Measurements from ENCODE around the gene SRSF5.
A peak's percentile ranks its signal among the peaks of the same experiment; 100 is the strongest.
"Not testable (repeated sequence)": the region's sequence is repeated elsewhere in the genome, so short reads cannot be mapped to it uniquely, and the experiment has no call there.

SRSF5 gene

GRCh38 chr14:69808919-69809808 lies 42.2 kb downstream of the SRSF5 start:
- DNase-seq (ENCODE audit: low read depth): no peak

DNA sequence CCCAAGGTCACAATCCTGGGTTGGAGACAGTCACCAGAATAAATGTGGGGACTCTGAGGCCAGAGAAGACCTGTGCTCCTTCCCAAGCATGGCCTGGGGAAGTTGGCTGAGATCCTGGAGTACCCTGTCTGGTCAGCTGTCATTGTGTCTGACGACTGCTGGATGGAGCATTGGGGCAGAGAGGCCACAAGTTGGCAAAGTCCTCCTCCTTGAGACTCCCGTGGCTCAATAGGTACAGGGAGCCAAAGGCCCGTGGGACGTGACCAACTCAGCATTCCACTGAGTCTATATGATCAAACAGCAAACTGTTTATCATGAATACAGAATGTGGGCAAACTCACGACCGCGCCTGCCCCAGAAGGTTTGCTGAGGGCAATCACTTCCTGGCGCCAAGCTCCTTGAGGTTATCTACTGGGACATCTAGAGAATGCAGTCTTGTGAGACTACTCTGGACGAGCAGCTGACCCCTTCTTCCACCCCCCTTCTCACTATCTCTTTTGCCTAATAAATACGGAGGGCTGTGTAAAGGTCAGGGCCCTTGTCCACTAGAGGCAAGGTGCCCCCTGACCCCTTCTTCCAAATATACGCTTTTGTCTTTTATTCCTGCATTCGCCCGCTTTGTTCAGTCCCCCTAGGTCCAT lies 44.4 kb downstream of the SRSF5 start:
- DNase-seq (ENCODE audit: low read depth): no peak

DNA sequence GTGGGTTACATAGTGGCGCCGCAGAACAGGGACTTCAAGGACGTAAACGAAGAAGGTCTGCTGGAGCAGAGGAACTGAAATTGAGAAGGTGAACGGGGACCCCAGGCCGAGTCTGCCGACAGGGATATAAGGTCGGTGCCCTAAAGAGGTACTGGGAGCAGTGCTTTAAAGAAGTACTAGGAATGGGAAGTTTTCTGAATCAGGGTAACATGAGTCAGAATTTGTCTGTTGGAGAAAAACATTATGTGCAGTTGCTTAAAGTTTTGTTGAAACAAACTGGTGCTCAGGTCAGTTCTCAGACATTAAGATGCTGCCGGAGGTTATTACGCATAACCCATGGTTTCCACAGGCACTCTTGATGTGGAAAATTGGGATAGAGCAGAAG lies 44.9 kb downstream of the SRSF5 start:
- no peak for DNase-seq (ENCODE audit: low read depth)

DNA sequence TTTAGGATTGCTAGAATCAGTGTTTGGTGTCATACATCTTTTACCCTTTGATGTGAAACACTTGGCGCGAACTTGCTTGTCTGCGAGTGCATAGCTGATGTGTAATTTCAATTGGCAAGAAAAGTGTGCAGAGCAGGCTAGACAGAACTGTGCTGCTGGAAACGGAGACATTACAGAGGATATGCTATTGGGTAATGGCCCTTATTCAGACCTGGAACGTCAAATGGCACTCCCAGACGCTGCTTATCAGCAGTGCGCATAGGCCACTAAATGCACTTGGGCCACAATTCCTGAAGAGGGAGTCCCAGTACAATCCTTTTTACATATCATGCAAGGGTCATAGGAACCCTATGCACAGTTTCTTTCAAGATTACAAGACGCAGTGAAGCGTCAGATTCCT lies 45.8 kb downstream of the SRSF5 start:
- DNase-seq (ENCODE audit: low read depth): no peak

- DNase-seq (ENCODE audit: low read depth): not testable (repeated sequence)
Observed at GRCh38 chr14:69813346-69813745, 46.4 kb downstream of the SRSF5 start.

DNA sequence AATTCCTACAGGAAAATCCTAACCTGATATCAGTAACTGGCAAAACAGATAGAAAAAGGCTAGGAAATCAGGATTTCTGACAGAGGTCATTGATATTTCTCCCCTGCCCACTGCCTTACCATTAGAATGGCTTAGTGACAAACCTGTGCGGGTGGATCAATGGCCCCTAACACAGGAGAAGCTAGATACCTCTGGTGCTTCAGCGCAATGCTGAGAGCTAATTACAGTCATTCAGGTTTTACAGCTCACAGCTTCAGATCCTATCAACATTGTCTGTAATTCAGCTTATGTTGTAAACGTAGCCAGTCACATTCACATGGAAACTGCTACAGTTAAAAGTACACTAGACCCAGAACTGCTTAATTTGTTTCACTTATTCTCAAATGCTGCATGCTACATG lies 47.5 kb downstream of the SRSF5 start:
- no peak for DNase-seq (ENCODE audit: low read depth)

DNA sequence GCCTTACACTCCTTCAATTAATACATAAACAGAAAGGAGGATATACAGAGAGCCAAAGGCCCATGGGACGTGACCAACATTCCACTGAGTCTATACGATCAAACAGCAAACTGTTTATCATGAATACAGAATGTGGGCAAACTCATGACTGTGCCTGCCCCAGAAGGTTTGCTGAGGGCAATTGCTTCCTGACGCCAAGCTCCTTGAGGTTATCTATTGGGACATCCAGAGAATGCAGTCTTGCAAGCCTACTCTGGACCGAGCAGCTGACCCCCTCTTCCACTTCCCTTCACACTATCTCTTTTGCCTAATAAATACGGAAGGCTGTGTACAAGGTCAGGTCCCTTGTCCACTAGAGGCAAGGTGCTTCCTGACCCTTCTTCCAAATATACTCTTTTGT lies 48.6 kb downstream of the SRSF5 start:
- DNase-seq (ENCODE audit: low read depth): no peak

- DNase-seq (ENCODE audit: low read depth): no peak
Observed at GRCh38 chr14:69816216-69816615, 49.3 kb downstream of the SRSF5 start.

GRCh38 chr14:69818758-69819191 lies 51.8 kb downstream of the SRSF5 start:
- DNase-seq (ENCODE audit: low read depth): peak; percentile 31

- DNase-seq (ENCODE audit: low read depth): no peak
Observed at GRCh38 chr14:69819607-69820006, 52.7 kb downstream of the SRSF5 start.

- no peak for DNase-seq (ENCODE audit: low read depth)
Observed at GRCh38 chr14:69820991-69821390, 54.0 kb downstream of the SRSF5 start.

Measured in activated gamma-delta T cell treated with anti-CD3 and anti-CD28 coated beads, Interleukin-2, amount 50 U/mL, for 16 hours (primary cell).